ENCODE results near the gene PLCL2. TPM values are rescaled to one million over a fixed set of nuclear protein-coding genes. Genes with fewer than 3 reads are reported as not detected.

The PLCL2 gene
- total RNA-seq, 1 experiment from 2014 or later = 1.6 TPM

DNA sequence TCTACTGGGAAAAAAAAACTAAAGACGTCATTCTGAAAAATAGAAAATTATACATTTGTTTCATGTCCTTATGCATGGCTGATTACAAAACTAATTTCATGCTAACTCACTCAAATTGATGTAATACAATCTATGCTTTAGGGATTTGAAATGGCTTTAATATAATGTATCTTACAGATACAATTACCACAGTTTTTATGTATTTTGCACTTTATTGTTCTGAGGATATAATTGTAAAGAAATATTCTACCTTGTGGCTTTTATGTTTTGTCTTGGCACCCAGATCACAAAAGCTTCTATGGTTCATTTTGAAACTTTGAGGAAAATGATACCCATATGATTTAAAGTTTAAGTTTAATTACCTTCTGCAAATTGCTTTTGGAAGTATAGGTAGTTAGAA lies 122.5 kb downstream of the PLCL2 start:
- H3K4me1 ChIP-seq = no peaks in the 10 kb centered on the region
- H3K27ac ChIP-seq = no peak overlapping the region
- H3K27me3 ChIP-seq = no peaks in the 10 kb centered on the region
- DNase-seq = no peak
- H3K36me3 ChIP-seq = no peaks in the 10 kb centered on the region
- no peaks in the 10 kb centered on the region for H3K9me3 ChIP-seq (replicated peaks)
- no peak overlapping the region for H3K4me3 ChIP-seq

DNA sequence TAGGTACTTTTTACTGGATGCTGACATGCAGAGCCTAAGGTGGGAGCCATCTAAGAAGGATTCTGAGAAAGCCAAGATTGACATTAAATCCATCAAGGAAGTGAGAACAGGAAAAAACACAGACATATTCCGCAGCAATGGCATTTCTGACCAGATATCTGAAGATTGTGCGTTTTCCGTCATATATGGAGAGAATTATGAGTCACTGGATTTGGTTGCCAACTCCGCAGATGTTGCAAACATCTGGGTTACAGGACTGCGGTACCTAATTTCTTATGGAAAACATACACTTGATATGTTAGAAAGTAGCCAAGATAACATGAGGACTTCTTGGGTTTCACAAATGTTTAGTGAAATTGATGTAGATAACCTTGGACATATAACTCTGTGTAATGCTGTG lies 125.1 kb downstream of the PLCL2 start:
- Histone ChIP-seq H3K27me3 (no peaks in the 10 kb centered on the region), H3K27ac (no peak overlapping the region), H3K4me3 (no peak overlapping the region), H3K4me1 (no peaks in the 10 kb centered on the region), H3K36me3 (no peaks in the 10 kb centered on the region), H3K9me3 (replicated peaks) (no peaks in the 10 kb centered on the region)
- no peak for DNase-seq

DNA sequence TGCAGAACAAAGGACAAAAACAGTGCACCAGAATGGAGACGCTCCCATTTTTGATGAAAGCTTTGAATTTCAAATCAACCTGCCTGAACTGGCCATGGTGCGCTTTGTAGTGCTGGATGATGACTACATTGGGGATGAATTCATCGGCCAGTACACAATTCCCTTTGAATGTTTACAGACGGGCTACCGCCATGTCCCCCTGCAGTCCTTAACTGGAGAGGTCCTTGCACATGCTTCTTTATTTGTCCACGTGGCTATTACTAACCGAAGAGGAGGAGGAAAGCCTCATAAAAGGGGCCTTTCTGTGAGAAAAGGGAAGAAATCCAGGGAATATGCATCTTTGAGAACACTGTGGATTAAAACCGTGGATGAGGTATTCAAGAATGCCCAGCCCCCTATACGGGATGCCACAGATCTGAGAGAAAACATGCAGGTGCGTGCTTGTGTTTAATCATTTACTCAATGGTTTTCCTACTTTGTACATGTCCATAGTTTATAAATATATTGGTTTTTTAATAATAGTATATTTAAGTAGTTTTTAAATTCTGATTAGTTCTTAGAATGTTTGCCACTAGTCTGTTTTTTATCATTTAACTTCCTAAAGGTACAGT lies 127.1 kb downstream of the PLCL2 start:
- H3K4me1 ChIP-seq = no peaks in the 10 kb centered on the region
- no peak overlapping the region for H3K4me3 ChIP-seq
- H3K36me3 ChIP-seq = no peaks in the 10 kb centered on the region
- no peaks in the 10 kb centered on the region for H3K9me3 ChIP-seq (replicated peaks)
- H3K27ac ChIP-seq = no peak overlapping the region
- no peaks in the 10 kb centered on the region for H3K27me3 ChIP-seq
- DNase-seq = no peak

DNA sequence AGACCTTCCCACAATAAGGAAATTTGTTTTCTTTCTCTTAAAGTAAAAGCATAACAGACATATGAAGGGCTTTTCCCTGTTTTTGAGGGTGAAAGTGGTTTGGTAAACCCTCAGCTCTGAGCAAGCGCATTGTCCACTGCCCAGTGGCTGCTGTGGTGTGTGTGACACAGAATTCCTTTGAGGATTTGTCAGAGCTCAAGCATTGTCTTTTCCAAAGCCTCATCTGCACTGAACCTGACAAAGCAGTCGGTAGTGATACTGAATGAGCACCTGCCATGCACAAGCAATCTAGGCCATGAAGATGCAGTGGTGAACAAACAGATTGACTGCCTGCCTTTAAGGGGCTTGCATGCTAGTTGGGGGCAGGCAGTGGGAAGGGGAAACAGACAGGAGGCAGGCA lies 128.3 kb downstream of the PLCL2 start:
- Histone ChIP-seq H3K36me3 (no peaks in the 10 kb centered on the region), H3K27ac (no peak overlapping the region), H3K27me3 (no peaks in the 10 kb centered on the region), H3K9me3 (replicated peaks) (no peaks in the 10 kb centered on the region), H3K4me3 (no peak overlapping the region), H3K4me1 (no peaks in the 10 kb centered on the region)
- no peak for DNase-seq

DNA sequence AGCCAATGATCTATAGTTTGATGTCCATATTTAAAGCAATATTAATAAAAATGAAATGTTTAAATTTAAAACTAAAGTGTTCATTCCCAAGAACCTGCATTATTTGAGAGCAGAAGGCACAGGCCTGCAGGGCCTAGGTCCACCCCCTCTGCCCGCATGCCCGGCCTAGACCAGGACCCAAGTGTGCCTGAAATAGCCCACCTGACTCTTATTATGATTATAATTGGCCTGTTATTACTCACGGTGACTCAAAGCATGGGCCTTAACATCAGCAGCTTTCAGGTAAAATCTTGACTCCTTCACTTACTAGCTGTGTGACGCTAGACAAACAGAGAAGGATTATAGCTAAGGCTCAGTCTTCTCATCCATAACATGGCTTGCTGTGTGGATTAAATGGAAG lies 128.8 kb downstream of the PLCL2 start:
- Histone ChIP-seq H3K4me3 (no peak overlapping the region), H3K36me3 (no peaks in the 10 kb centered on the region), H3K27me3 (no peaks in the 10 kb centered on the region), H3K4me1 (no peaks in the 10 kb centered on the region), H3K9me3 (replicated peaks) (no peaks in the 10 kb centered on the region), H3K27ac (no peak overlapping the region)
- DNase-seq = no peak

DNA sequence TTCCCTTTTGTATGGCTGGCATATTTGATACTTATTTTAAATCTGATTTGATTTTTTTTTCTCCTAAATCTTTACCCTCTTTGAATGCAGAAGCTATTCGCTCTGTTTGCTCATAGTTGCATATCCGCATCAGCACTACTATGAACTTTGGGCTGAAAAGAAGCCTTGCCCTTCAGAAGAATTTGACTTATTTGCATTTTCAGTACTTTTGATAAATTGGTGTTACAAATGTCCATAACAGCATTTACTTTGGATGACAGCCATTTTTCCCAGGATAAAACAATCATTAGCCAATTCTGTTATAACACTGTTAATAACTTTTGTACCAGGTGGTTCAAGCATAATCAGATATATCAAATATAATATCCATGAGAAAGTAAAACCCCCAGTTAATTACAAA lies 129.5 kb downstream of the PLCL2 start:
- Histone ChIP-seq H3K4me1 (no peaks in the 10 kb centered on the region), H3K27me3 (no peaks in the 10 kb centered on the region), H3K4me3 (no peak overlapping the region), H3K27ac (no peak overlapping the region), H3K36me3 (no peaks in the 10 kb centered on the region), H3K9me3 (replicated peaks) (no peaks in the 10 kb centered on the region)
- DNase-seq = no peak

DNA sequence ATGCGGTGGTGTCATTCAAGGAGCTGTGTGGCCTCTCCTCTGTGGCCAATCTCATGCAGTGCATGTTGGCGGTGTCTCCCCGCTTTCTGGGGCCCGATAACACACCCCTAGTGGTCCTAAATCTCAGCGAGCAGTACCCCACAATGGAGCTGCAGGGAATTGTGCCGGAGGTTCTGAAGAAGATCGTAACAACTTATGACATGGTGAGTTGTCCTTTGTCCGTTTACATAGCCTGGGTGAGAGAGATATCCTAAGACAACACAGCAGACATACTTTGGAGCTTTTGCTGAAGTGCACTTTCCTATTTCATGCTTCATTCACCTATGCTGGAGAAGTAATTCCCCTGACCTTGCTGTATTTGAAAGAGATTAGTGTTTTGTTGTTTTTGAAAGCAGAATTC lies 130.0 kb downstream of the PLCL2 start:
- Histone ChIP-seq H3K36me3 (no peaks in the 10 kb centered on the region), H3K27ac (no peak overlapping the region), H3K4me3 (no peak overlapping the region), H3K27me3 (no peaks in the 10 kb centered on the region), H3K4me1 (no peaks in the 10 kb centered on the region), H3K9me3 (replicated peaks) (no peaks in the 10 kb centered on the region)
- no peak for DNase-seq

DNA sequence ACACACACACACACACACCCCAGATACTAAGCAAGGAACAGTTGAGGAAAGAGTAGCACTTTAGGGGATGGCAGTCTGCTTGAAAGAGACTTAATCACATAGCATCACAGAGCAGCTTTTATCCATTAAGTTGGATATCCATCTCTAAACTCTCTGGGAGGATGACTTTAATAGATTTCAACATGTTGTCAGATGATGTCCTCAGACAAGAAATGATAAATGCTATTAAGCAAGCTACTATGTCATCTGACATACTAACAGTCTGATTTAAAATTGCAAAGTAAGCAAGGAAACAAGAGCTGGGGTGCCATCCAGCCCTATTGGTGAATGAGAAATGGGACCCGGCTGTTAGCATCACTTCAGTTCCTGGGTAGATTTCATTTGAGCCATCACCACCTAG lies 136.9 kb downstream of the PLCL2 start:
- Histone ChIP-seq H3K9me3 (replicated peaks) (no peaks in the 10 kb centered on the region), H3K27ac (no peak overlapping the region), H3K36me3 (no peaks in the 10 kb centered on the region), H3K27me3 (no peaks in the 10 kb centered on the region), H3K4me1 (no peaks in the 10 kb centered on the region), H3K4me3 (no peak overlapping the region)
- DNase-seq = no peak

DNA sequence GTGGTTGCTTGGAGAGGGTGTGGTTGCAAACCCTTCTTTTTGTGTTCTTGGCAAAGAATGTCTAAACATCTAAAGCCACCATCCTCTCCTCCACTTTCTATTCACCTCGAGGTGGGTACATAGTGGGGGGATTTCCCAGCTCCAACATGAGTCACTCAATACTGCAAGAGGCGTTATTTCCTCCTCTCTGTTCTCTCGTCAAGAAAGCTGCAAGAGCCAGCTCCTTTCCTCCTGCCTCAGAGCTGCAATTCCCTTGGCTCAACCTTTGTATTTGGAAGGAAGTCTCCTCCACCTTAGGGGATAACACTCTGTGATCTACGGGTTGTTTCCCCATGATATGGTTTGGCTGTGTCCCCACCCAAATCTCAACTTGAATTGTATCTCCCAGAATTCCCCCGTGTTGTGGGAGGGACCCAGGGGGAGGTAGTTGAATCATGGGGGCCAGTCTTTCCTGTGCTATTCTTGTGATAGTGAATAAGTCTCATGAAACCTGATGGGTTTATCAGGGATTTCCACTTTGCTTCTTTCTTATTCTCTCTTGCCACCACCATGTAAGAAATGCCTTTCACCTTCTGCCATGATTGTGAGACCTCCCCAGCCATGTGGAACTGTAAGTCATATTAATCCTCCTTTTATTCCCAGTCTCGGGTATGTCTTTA lies 138.4 kb downstream of the PLCL2 start:
- DNase-seq = no peak
- Histone ChIP-seq H3K36me3 (no peaks in the 10 kb centered on the region), H3K4me3 (no peak overlapping the region), H3K27me3 (no peaks in the 10 kb centered on the region), H3K9me3 (replicated peaks) (no peaks in the 10 kb centered on the region), H3K4me1 (no peaks in the 10 kb centered on the region), H3K27ac (no peak overlapping the region)

DNA sequence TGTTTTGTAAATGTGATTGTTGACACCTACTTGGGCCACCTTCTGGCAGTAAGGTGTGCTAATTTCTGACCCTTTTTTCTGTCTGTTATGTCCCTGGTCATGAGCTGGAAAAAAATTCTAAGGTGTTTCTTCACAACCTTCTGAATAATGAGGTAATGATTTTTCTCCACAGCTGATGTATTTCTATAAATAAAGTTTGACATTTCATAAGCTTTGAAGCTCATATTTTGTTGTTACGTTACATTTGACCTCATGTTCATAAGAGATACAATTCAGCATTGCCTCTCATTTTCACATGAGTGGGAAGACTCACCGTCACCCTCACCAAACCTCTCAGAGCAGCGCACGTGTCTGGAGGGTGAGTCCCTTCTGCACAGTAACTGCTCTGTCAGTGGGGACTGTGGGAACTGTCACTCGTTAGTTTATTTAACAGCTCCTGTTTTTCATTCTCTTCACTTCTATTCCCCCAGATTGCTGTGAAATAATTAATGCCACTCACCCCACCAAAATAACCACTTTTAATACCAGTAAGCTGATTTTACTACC lies 140.9 kb downstream of the PLCL2 start:
- Histone ChIP-seq H3K9me3 (replicated peaks) (no peaks in the 10 kb centered on the region), H3K4me1 (no peaks in the 10 kb centered on the region), H3K27me3 (no peaks in the 10 kb centered on the region), H3K36me3 (no peaks in the 10 kb centered on the region), H3K4me3 (no peak overlapping the region), H3K27ac (no peak overlapping the region)
- no peak for DNase-seq

DNA sequence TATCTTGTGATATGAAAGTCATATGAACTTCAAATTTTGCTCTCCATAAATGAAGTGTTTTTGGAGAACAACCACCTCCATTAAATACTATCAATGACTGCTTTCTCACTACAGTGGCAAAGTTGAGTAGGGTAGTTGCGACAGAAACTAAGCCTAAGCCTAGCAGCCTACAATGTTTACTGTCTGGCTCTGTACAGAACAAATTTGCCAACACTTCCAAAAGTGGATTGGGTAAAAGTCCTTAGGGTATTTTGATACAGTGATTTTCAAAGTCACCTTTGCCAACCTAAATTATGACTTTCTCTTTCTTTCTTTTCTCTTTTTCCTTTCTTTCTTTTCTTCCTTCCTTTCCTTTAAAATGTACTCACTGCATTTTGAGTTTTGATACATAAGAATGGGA lies 142.6 kb downstream of the PLCL2 start:
- no peaks in the 10 kb centered on the region for H3K36me3 ChIP-seq
- H3K27ac ChIP-seq = no peak overlapping the region
- no peaks in the 10 kb centered on the region for H3K27me3 ChIP-seq
- DNase-seq = no peak
- no peaks in the 10 kb centered on the region for H3K9me3 ChIP-seq (replicated peaks)
- H3K4me1 ChIP-seq = no peaks in the 10 kb centered on the region
- H3K4me3 ChIP-seq = no peak overlapping the region

DNA sequence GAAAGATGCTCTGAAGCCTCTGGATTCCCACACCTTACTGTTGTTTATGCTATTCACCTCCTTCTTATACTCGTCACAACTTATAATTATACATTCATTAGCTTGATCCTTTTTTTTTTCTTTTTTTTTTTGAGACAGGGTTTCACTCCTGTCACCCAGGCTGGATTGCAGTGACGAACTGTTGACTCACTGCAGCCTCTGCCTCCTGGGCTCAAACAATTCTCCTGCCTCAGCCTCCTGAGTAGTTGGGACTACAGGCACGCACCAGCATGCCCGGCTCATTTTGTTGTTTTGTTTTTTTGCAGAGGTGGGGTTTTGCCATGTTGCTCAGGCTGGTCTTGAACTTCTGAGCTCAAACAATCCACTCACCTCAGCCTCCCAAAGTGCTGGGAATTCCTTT lies 143.6 kb downstream of the PLCL2 start:
- no peak overlapping the region for H3K27ac ChIP-seq
- no peaks in the 10 kb centered on the region for H3K9me3 ChIP-seq (replicated peaks)
- no peak overlapping the region for H3K4me3 ChIP-seq
- H3K4me1 ChIP-seq = no peaks in the 10 kb centered on the region
- no peaks in the 10 kb centered on the region for H3K36me3 ChIP-seq
- no peak for DNase-seq
- H3K27me3 ChIP-seq = no peaks in the 10 kb centered on the region

DNA sequence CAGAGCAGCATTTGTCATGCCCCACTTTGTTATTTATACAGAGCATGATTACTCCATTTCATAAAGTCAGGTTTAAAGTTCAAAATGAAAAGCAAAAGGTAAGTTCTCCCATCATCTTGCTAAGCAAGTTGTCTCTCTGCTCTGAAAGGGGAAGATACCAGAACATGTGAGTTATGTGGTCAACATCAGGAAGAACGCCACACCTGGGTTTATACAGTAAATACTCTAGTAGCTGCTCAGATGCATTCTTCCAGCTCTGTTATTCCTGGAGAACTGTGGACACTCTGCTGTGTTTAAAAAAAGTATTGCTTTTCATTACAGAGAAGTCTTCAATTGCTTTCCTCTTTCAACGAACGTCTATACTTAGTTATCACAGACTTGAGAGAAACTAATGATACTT lies 145.7 kb downstream of the PLCL2 start:
- Histone ChIP-seq H3K27me3 (no peaks in the 10 kb centered on the region), H3K9me3 (replicated peaks) (no peaks in the 10 kb centered on the region), H3K4me1 (no peaks in the 10 kb centered on the region), H3K27ac (no peak overlapping the region), H3K4me3 (no peak overlapping the region), H3K36me3 (no peaks in the 10 kb centered on the region)
- no peak for DNase-seq

DNA sequence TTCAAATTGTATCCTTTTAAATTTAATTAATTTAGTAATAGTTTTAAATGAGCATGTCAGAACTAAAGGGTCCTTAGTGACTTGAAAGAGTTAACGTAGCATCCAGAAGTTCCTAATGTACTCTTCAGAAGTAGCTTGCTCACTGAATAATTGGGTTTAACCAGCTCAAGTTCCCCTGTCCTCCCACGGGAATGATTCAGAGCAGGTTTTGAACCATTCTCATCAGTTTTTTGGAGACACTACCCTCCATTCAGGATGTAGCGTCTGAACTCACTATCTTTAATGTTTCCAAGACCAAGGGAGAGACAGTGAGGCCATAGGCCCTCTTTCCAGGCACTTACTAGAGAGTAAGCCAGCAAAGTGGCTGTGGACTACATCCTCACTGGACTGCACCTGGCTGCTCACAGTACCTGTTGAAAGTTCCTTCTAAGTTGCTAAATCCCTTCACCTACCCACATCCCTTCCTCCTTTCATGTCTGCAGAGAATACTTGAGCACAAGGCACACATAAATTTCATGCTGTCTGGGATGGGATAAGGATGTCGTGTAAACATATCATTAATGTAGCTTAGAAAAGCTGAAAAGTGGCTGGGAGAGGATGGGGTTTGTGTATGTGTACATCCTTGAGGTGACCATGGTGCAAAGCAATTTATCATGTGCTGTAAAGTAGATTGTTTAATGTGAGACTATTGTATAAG lies 146.3 kb downstream of the PLCL2 start:
- Histone ChIP-seq H3K27me3 (no peaks in the 10 kb centered on the region), H3K27ac (no peak overlapping the region), H3K9me3 (replicated peaks) (no peaks in the 10 kb centered on the region), H3K4me3 (no peak overlapping the region), H3K36me3 (no peaks in the 10 kb centered on the region), H3K4me1 (no peaks in the 10 kb centered on the region)
- DNase-seq = no peak

DNA sequence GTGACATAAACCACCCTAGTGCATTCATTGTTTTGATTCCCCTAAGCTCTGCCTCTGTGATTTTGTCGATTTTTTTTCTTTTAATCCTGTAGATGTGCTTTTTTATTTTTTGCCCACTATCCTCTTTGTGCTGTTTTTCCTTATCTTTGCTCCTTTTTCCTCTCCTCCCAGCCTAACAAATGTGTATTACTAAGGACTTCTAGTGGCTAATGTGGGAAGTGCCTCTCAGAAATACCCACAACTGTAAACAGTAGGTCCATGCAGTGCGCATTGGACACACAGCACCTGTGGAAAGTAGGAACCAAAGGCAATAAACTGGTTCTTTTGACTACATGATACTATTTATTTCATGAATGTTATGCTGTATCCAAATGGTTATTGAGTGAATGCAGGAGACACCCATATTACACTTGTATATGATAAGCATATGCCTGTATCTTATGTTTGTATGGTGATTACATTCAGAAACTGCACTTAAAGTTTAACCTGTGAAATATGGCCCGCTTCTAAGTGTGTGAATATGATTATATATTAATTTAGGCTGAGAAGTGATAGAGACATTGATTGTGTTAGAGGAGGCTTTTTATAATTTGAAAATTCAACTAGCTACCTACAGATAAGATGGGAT lies 147.8 kb downstream of the PLCL2 start:
- peak in 1 of 2 experiments; percentile 22 for DNase-seq
- no peak overlapping the region for H3K27ac ChIP-seq
- H3K9me3 ChIP-seq (replicated peaks) = no peaks in the 10 kb centered on the region
- no peaks in the 10 kb centered on the region for H3K4me1 ChIP-seq
- H3K36me3 ChIP-seq = no peaks in the 10 kb centered on the region
- H3K4me3 ChIP-seq = no peak overlapping the region
- H3K27me3 ChIP-seq = no peaks in the 10 kb centered on the region

Measured in SJCRH30 (cell line).